Kidney (tissue), 14 donors: ENCODE measurements around the gene ZNF385C. TPM values are rescaled to one million over a fixed set of nuclear protein-coding genes. Genes with fewer than 3 reads are reported as not detected.

Source experiments
- DNase-seq, 5 donors: peaks; one replicate each; pipeline ENCODE4 v3.0.0-alpha.2; 2013 to 2020
- FAIRE-seq: peaks from 2 replicates; lab custom pipeline; 2012; peaks lifted over from hg19 to GRCh38; lab: Jason Lieb, UNC
- H3K27ac ChIP-seq, 2 donors: one replicate each; pipeline ENCODE4 v1.7.0; 2013; ENCODE audit warnings: low read depth in 2 of 2, low read length in 2 of 2, inconsistent platforms in 1 of 2
- H3K27me3 ChIP-seq: one replicate; pipeline ENCODE4 v1.7.1; 2013; ENCODE audit warnings: low read length, inconsistent platforms; ENCODE audit not compliant: control insufficient read depth, insufficient read depth
- H3K36me3 ChIP-seq, 3 donors: one replicate each; pipeline versions ENCODE4 v1.7.0 to v1.7.1; 2013; ENCODE audit warnings: low read length in 3 of 3, control low read depth in 1 of 3, inconsistent platforms in 1 of 3; ENCODE audit not compliant: insufficient read depth in 3 of 3, control insufficient read depth in 2 of 3
- H3K4me1 ChIP-seq, 3 donors: one replicate each; pipeline versions ENCODE4 v1.7.0 to v1.7.1; 2013; ENCODE audit warnings: low read length in 3 of 3, inconsistent platforms in 1 of 3, low read depth in 1 of 3; ENCODE audit not compliant: control insufficient read depth in 2 of 3, insufficient read depth in 2 of 3
- H3K4me3 ChIP-seq, 3 donors: one replicate each; pipeline versions ENCODE4 v1.7.0 to v1.8.1; 2013; ENCODE audit warnings: low read length in 3 of 3, control low read depth in 1 of 3, inconsistent platforms in 1 of 3
- H3K9ac ChIP-seq, 3 donors: one replicate each; pipeline versions ENCODE4 v1.7.0 to v1.7.1; 2013; ENCODE audit warnings: low read length in 3 of 3, control low read depth in 1 of 3, inconsistent platforms in 1 of 3
- H3K9me3 ChIP-seq, 3 donors: one replicate each; pipeline versions ENCODE4 v1.7.0 to v1.7.1; 2013; ENCODE audit warnings: low read length in 3 of 3, control low read depth in 1 of 3, inconsistent platforms in 1 of 3; ENCODE audit not compliant: control insufficient read depth in 2 of 3, insufficient read depth in 1 of 3
- CTCF ChIP-seq: IDR thresholded peaks from 3 replicates; pipeline ENCODE4 v1.5.1; 2012; ENCODE audit warnings: mild to moderate bottlenecking, moderate library complexity, borderline replicate concordance; ENCODE audit not compliant: insufficient read depth; ENCODE audit errors: extremely low read depth
- intact Hi-C: fragments of 100-400 bp; cut with DNase I; formaldehyde crosslinking; loops from one replicate; pipeline ENCODE4 v1.11.1; 2022
- polyA plus RNA-seq: library from polyadenylated mRNA; stranded (reverse); fragments of 350-450 nt; fragmentation: Illumina TruSeq; extraction: RNeasy Lipid Tissue Mini Kit (QIAGEN cat#74804); gene quantifications from one replicate; pipeline ENCODE4 v1.2.3, GENCODE V29; 2014; ENCODE audit warnings: low read depth, low replicate concordance; ENCODE audit not compliant: insufficient read depth
- total RNA-seq: library from RNA; stranded (reverse); fragmentation: NEBNext Ultra II Directional; extraction: Animal tissue kit (Norgen Biotek cat#: 25700); gene quantifications from one replicate; pipeline ENCODE4 v1.2.1, GENCODE V29; 2021
- donor health status: control.
- donor health status: control.
- donor health status: control.
- donor health status: control.
- donor health status: control.
- donor health status: DM: yes; HTN: yes; CAD: no.
- donor health status: Normal renal cell carcinoma (clear cell type).

The ZNF385C gene
- total and polyA plus RNA-seq, 2 donors from 2014 or later = 1.1 to 1.2 TPM

DNA sequence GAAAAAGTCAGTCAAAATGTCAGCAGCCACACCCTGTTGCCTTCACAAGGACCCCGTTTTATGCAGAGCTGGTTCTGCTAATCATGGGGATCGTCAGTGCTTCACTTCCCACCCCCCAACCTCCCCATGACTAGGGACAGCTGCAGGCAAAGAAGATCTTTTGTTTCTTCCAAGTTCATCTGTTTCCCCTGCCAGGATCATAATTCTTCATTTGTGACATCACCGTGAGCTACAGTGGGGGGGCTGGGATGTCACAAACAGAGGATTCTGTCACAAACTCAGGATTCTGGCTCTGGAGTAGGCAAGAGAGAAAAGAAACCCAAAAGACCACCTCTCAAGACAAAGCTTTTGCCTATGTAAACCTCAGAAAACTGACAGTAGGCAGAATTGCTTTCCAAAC lies 105.7 kb downstream of the ZNF385C start:
- Histone ChIP-seq H3K4me1 (no peaks in the 10 kb centered on the region), H3K36me3 (peaks cover 17 to 80% (median 44%) of the 10 kb centered on the region in 3 donors), H3K27ac (no peak overlapping the region), H3K27me3 (no peaks in the 10 kb centered on the region), H3K9ac (no peak overlapping the region), H3K4me3 (no peak overlapping the region), H3K9me3 (no peaks in the 10 kb centered on the region)
- intact Hi-C loops = no loop called here
- peak in 1 of 5 donors; percentile 37 for DNase-seq
- no peak for FAIRE-seq
- no peak for TF ChIP-seq CTCF

DNA sequence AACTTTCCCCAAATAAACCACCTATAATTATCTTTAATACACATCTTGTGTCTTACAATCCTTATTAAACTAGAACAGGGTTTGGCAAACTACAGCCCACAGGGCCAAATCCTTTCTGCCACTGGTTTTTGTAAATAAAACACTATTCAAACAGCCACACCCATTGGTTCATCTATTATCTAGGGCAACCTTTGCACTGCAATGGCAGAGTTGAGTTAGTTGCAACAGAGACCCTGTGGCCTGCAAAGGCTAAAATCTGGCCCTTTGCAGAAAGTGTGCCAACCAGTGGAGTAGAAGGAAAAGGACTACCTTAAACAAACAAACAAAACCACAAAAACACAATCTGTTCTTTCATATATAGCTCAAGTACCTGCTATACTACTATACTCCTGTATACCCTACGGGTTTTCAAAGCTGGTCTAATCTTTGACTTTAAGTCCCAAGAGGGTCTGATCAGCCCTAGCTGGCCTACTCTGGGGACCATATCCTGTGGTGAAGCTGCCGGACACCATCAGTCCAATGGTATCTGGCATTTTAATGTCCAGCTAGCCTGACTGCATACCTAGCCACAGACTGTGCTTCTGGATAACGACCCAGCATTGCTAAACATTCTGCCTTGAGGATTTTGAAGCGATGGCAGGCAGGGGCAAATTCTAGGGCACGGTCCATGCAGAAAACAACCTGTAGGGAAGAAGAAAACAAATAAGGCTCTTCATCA lies 108.4 kb downstream of the ZNF385C start:
- intact Hi-C loops = no loop called here
- DNase-seq = no peak

GRCh38 chr17:41988418-41988817 lies 109.9 kb downstream of the ZNF385C start:
- no peak for TF ChIP-seq CTCF
- FAIRE-seq (no peak), DNase-seq (no peak)
- H3K36me3 ChIP-seq = peaks cover 24 to 71% (median 42%) of the 10 kb centered on the region in 3 donors
- H3K9ac ChIP-seq = no peak overlapping the region
- H3K27me3 ChIP-seq = no peaks in the 10 kb centered on the region
- H3K27ac ChIP-seq = no peak overlapping the region
- H3K4me3 ChIP-seq = no peak overlapping the region
- H3K4me1 ChIP-seq = no peaks in the 10 kb centered on the region
- H3K9me3 ChIP-seq = no peaks in the 10 kb centered on the region
- intact Hi-C loops = no loop called here

More for the DNA sequence above, 108.4 kb downstream of the ZNF385C start:
- Histone ChIP-seq H3K27ac (no peak overlapping the region), H3K27me3 (no peaks in the 10 kb centered on the region), H3K4me3 (no peak overlapping the region), H3K4me1 (no peaks in the 10 kb centered on the region), H3K9me3 (no peaks in the 10 kb centered on the region), H3K36me3 (peaks cover 21 to 69% (median 41%) of the 10 kb centered on the region in 3 donors), H3K9ac (no peak overlapping the region)
- no peak for FAIRE-seq
- TF ChIP-seq CTCF = no peak
